Nephron (organoid): ENCODE data around the gene PGBD5.

ENCODE experiments used
- H3K27ac Mint-ChIP-seq, 3 experiments: 2 replicates each; pipeline ENCODE4 v1.8.0; 2020; ENCODE audit warnings: mixed read lengths in 3 of 3, mild to moderate bottlenecking in 2 of 3, moderate library complexity in 1 of 3
- H3K27me3 Mint-ChIP-seq: 2 replicates; pipeline ENCODE4 v1.8.0; 2021; ENCODE audit warnings: low read depth, mild to moderate bottlenecking, moderate library complexity, mixed read lengths
- H3K36me3 Mint-ChIP-seq: 2 replicates; pipeline ENCODE4 v1.8.0; 2020; ENCODE audit warnings: low read depth, mixed read lengths
- H3K4me1 Mint-ChIP-seq: 2 replicates; pipeline ENCODE4 v1.8.0; 2020; ENCODE audit warnings: mixed read lengths
- H3K4me3 Mint-ChIP-seq, 3 experiments: 2 replicates each; pipeline ENCODE4 v1.8.0; 2020; ENCODE audit warnings: mild to moderate bottlenecking in 3 of 3, mixed read lengths in 3 of 3, moderate library complexity in 2 of 3
- H3K9me3 Mint-ChIP-seq: 2 replicates; pipeline ENCODE4 v1.8.0; 2020; ENCODE audit warnings: mixed read lengths
- CTCF ChIP-seq, 3 experiments: fragments of 200-600 bp; sonication (generic); IDR thresholded peaks; one replicate each; pipeline ENCODE4 v1.5.0; 2021; ENCODE audit warnings: antibody characterized with exemption in 3 of 3; ENCODE audit not compliant: unreplicated experiment in 3 of 3

Gene PGBD5

DNA sequence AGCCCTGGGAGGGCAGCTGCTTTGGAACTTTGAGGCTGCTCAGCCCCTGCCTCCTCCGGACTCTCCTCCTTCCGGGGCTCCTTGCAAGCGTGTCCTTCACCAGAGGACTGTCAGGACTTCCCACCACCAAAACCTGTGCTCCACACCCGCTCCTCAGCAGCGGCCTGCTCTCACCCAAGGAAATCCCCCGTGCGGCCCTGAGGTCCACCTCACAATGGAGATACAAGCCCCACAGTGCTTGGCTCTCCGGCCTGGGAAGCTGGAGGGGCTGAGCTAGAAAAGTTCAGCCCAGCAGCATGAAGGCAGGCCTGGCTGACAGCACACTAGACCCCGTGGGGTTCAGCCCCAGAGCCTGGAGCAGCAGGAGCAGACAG, 33.6 kb downstream of the PGBD5 start:
- Mint-ChIP-seq H3K36me3 (peaks cover 4% of the 10 kb centered on the region), H3K4me1 (no peaks in the 10 kb centered on the region), H3K4me3 (no peak overlapping the region), H3K27ac (no peak overlapping the region), H3K27me3 (peaks cover 13% of the 10 kb centered on the region), H3K9me3 (peaks cover 4% of the 10 kb centered on the region)
- no peak for TF ChIP-seq CTCF (IDR thresholded peaks at IDR 0.05; ENCODE audit: unreplicated experiment in 3 of 3)

DNA sequence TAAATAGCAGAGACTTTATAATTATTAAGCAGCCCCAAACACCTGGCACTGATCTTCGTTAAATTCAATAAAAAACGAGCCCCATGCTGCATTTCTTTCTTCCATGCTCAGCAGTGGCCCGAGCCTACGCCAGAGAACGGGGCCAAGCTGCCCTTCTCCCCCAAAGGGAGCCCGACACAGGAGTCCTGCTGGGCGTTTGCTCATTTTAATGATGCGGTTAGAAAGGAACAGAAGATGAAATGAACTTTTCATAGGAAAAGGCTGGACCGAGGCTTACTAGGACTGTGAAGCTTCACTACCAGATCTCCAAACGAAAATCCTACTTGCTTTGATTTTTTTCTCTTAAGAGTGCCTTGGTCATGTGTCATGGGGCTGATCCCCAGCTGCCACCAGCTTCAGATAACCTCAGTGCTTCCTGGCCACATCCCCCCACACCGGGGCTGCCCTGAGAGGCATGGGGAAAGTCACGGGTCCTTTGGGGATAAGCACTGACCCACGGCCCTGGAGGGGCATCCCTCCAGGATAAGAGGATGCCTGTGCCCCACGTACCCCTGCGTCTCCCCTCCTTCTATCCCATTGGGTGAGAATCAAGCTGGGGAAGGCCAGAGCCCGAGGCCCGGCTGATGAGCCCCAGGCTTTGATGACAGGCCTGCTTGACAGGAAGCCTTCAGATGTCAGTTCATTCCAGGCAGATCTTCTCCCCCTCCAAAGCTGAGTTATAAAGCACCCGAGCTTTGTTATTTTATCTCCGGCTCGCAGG, 34.2 kb downstream of the PGBD5 start:
- no peak for TF ChIP-seq CTCF (IDR thresholded peaks at IDR 0.05; ENCODE audit: unreplicated experiment in 3 of 3)
- Mint-ChIP-seq H3K27ac (no peak overlapping the region), H3K27me3 (peaks cover 13% of the 10 kb centered on the region), H3K4me1 (peaks cover under 1% of the 10 kb centered on the region), H3K4me3 (no peak overlapping the region), H3K36me3 (peaks cover 4% of the 10 kb centered on the region), H3K9me3 (peaks cover 4% of the 10 kb centered on the region)

DNA sequence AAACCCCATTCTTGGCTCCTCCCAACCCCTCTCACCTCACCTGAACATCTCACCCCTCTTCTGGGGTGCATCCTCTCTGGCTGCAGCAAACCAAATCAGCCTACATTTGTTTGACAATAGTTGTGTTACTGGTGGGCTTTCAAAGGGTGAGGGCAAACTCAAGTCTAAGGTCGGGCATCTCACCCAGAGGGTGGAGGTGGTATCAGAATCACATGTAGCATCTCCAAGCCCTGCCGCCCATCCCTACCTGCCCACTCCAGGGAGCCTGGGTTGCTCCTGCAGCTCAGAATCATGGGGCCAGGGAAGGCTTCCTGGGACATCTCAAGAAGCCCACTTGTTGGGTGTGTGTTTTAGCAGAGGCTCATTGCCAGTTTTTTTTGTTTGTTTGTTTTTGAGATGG, 35.8 kb downstream of the PGBD5 start:
- Mint-ChIP-seq H3K27me3 (peaks cover 13% of the 10 kb centered on the region), H3K9me3 (peaks cover 4% of the 10 kb centered on the region), H3K4me1 (peaks cover 11% of the 10 kb centered on the region), H3K4me3 (no peak overlapping the region), H3K27ac (no peak overlapping the region), H3K36me3 (peaks cover 4% of the 10 kb centered on the region)
- TF ChIP-seq CTCF (IDR thresholded peaks at IDR 0.05; ENCODE audit: unreplicated experiment in 3 of 3) = no peak

- H3K4me1 Mint-ChIP-seq = peaks cover 19% of the 10 kb centered on the region
- H3K27ac Mint-ChIP-seq = no peak overlapping the region
Measured at GRCh38 chr1:230387876-230388275, 38.3 kb downstream of the PGBD5 start.

DNA sequence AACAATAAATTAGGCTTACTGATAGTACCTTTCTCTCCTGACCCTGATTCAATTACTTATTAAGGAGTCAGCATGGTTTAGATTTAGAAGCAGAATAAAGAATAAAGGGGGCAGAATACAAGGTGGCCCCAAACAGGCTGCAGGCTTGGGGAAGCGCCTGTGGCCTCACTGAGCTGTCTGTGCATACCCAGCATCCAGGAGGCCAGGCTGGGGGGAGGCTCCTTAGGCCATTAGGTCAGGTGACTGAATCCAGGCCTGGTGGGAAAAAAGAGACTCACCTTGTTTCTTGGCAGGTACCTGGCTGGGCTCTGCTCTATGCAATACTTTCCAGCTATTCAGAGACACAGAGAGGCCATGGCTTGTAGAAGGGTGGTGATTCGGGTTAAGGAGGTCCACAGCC, 38.8 kb downstream of the PGBD5 start:
- Mint-ChIP-seq H3K4me1 (peaks cover 25% of the 10 kb centered on the region), H3K36me3 (no peaks in the 10 kb centered on the region), H3K27me3 (peaks cover 5% of the 10 kb centered on the region), H3K9me3 (no peaks in the 10 kb centered on the region), H3K4me3 (no peak overlapping the region), H3K27ac (no peak overlapping the region)
- TF ChIP-seq CTCF (IDR thresholded peaks at IDR 0.05; ENCODE audit: unreplicated experiment in 3 of 3) = no peak

More at GRCh38 chr1:230387876-230388275, 38.3 kb downstream of the PGBD5 start:
- Mint-ChIP-seq H3K4me3 (no peak overlapping the region), H3K36me3 (no peaks in the 10 kb centered on the region), H3K9me3 (no peaks in the 10 kb centered on the region), H3K27me3 (peaks cover 9% of the 10 kb centered on the region)
- no peak for TF ChIP-seq CTCF (IDR thresholded peaks at IDR 0.05; ENCODE audit: unreplicated experiment in 3 of 3)

DNA sequence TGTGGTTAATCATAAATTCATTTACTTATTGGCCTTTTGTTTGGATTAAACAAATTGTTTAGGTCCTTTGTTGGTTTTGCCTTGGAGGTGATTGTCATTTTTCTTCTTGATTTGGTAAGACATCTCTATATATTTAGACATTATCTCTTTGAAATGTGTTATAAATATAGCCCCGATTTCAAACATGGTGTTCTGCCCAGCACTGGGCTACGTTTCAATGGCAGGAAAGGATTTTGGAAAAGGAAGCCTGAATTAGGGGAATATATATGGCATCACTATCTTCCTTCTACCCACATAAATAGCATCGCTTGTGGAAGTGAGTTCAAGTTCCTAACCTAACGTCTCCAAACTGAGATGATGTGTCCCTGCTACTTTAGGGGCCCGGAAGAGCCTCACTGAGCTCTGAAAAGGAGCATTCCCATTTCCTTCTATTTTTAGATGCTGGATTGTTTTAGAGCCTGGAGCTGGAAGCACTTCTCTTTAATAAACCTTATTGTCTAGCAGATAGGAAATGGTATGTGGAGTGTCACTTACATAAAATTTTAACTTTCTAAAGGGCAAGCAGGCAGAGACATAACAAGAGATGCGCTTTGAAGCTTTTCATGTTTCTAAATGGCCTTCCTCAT, 39.4 kb downstream of the PGBD5 start:
- Mint-ChIP-seq H3K27me3 (peaks cover 5% of the 10 kb centered on the region), H3K9me3 (peaks cover 2% of the 10 kb centered on the region)
- TF ChIP-seq CTCF (IDR thresholded peaks at IDR 0.05; ENCODE audit: unreplicated experiment in 3 of 3) = no peak

More for the DNA sequence above, 39.4 kb downstream of the PGBD5 start:
- peaks cover 3% of the 10 kb centered on the region for H3K36me3 Mint-ChIP-seq
- no peak overlapping the region for H3K4me3 Mint-ChIP-seq
- H3K4me1 Mint-ChIP-seq = peaks cover 30% of the 10 kb centered on the region
- no peak overlapping the region for H3K27ac Mint-ChIP-seq
